Mesenchymal stem cell (in vitro differentiated cells and primary cell): ENCODE data around the gene STON1. TPM values are rescaled to one million over a fixed set of nuclear protein-coding genes. Genes with fewer than 3 reads are reported as not detected.

Experiments used
- DNase-seq: peaks from one replicate; pipeline ENCODE4 v3.0.0-alpha.2; 2013
- H2AFZ ChIP-seq: one replicate; pipeline ENCODE4 v1.6.1; 2013; ENCODE audit warnings: low read depth, mild to moderate bottlenecking, control low read depth, inconsistent platforms, low read length, moderate library complexity
- H2AK5ac ChIP-seq: 2 replicates; pipeline ENCODE4 v1.6.1; 2013; ENCODE audit warnings: low read length, moderate library complexity, mild to moderate bottlenecking, inconsistent platforms; ENCODE audit not compliant: severe bottlenecking
- H2BK120ac ChIP-seq: one replicate; pipeline ENCODE4 v1.6.1; 2013; ENCODE audit warnings: low read depth, mild to moderate bottlenecking, inconsistent platforms, low read length, moderate library complexity
- H2BK12ac ChIP-seq, 2 experiments: one replicate each; pipeline ENCODE4 v1.6.1; 2013; ENCODE audit warnings: inconsistent platforms in 2 of 2, low read length in 2 of 2, mild to moderate bottlenecking in 2 of 2, moderate library complexity in 2 of 2, control low read depth in 1 of 2
- H2BK15ac ChIP-seq: one replicate; pipeline ENCODE4 v1.6.1; 2013; ENCODE audit warnings: mild to moderate bottlenecking, low read depth, inconsistent platforms; ENCODE audit not compliant: poor library complexity, severe bottlenecking
- H2BK5ac ChIP-seq: 2 replicates; pipeline ENCODE4 v1.6.1; 2013; ENCODE audit warnings: low read depth, mild to moderate bottlenecking, low read length, control low read depth, inconsistent platforms; ENCODE audit not compliant: poor library complexity, severe bottlenecking
- H3K14ac ChIP-seq, 2 experiments: one replicate each; pipeline ENCODE4 v1.6.1; 2013; ENCODE audit warnings: inconsistent platforms in 2 of 2, low read length in 2 of 2, control low read depth in 1 of 2, mild to moderate bottlenecking in 1 of 2, moderate library complexity in 1 of 2
- H3K18ac ChIP-seq, 2 experiments: one replicate each; pipeline ENCODE4 v1.6.1; 2013; ENCODE audit warnings: inconsistent platforms in 2 of 2, low read length in 2 of 2, control low read depth in 1 of 2, low read depth in 1 of 2, mild to moderate bottlenecking in 1 of 2
- H3K23ac ChIP-seq, 2 experiments: one replicate each; pipeline ENCODE4 v1.6.1; 2013; ENCODE audit warnings: inconsistent platforms in 2 of 2, low read length in 2 of 2, mild to moderate bottlenecking in 2 of 2, moderate library complexity in 2 of 2, control low read depth in 1 of 2
- H3K27ac ChIP-seq: 2 replicates; pipeline ENCODE4 v1.5.1; 2013; ENCODE audit warnings: mild to moderate bottlenecking, moderate library complexity, low read length, control low read depth, inconsistent platforms; ENCODE audit not compliant: poor library complexity, severe bottlenecking
- H3K27me3 ChIP-seq, 2 experiments: 2 replicates each; pipeline versions ENCODE4 v1.6.1 to v1.7.0; 2013; ENCODE audit warnings: low read length in 2 of 2, mild to moderate bottlenecking in 2 of 2, moderate library complexity in 2 of 2, control low read depth in 1 of 2, inconsistent platforms in 1 of 2; ENCODE audit not compliant: control insufficient read depth in 1 of 2, insufficient read depth in 1 of 2
- H3K36me3 ChIP-seq, 2 experiments: 2 replicates each; pipeline versions ENCODE4 v1.6.1 to v1.7.0; 2013; ENCODE audit warnings: low read length in 2 of 2, control low read depth in 1 of 2, inconsistent platforms in 1 of 2, low read depth in 1 of 2, mild to moderate bottlenecking in 1 of 2; ENCODE audit not compliant: insufficient read depth in 2 of 2, control insufficient read depth in 1 of 2
- H3K4ac ChIP-seq, 2 experiments: one replicate each; pipeline ENCODE4 v1.6.1; 2013; ENCODE audit warnings: inconsistent platforms in 2 of 2, low read length in 2 of 2, mild to moderate bottlenecking in 2 of 2, moderate library complexity in 2 of 2, control low read depth in 1 of 2, low read depth in 1 of 2
- H3K4me1 ChIP-seq: 2 replicates; pipeline ENCODE4 v1.6.1; 2013; ENCODE audit warnings: low read depth, low read length, control low read depth; ENCODE audit not compliant: control insufficient read depth, insufficient read depth
- H3K4me2 ChIP-seq: 2 replicates; pipeline ENCODE4 v1.6.1; 2013; ENCODE audit warnings: low read length, mild to moderate bottlenecking, inconsistent platforms; ENCODE audit not compliant: poor library complexity, severe bottlenecking
- H3K4me3 ChIP-seq, 2 experiments: 2 replicates each; pipeline versions ENCODE4 v1.5.1 to v1.7.0; 2013; ENCODE audit warnings: low read length in 2 of 2, mild to moderate bottlenecking in 2 of 2, control low read depth in 1 of 2, low read depth in 1 of 2; ENCODE audit not compliant: insufficient read depth in 1 of 2
- H3K79me1 ChIP-seq: replicated peaks from 2 replicates; pipeline ENCODE4 v1.6.1; 2013; ENCODE audit warnings: mild to moderate bottlenecking, control low read depth, low read length, inconsistent platforms; ENCODE audit not compliant: poor library complexity, severe bottlenecking
- H3K9ac ChIP-seq: 2 replicates; pipeline ENCODE4 v1.7.0; 2013; ENCODE audit warnings: mild to moderate bottlenecking, low read length, moderate library complexity
- H3K9me3 ChIP-seq: 2 replicates; pipeline ENCODE4 v1.7.0; 2013; ENCODE audit warnings: mild to moderate bottlenecking, low read length; ENCODE audit not compliant: control insufficient read depth
- H4K8ac ChIP-seq: one replicate; pipeline ENCODE4 v1.6.1; 2013; ENCODE audit warnings: inconsistent platforms, mild to moderate bottlenecking, low read length, moderate library complexity
- H4K91ac ChIP-seq: one replicate; pipeline ENCODE4 v1.6.1; 2013; ENCODE audit warnings: mild to moderate bottlenecking, low read length, inconsistent platforms
- WGBS: methylation state at CpG from one replicate; pipeline ENCODE4 v1.1.7; 2013; ENCODE audit warnings: mixed read lengths; 5-methylcytosine and 5-hydroxymethylcytosine counted together
- polyA plus RNA-seq, 2 experiments: library from polyadenylated mRNA; stranded (reverse); fragments of 200-250 nt; gene quantifications; one replicate each; pipeline ENCODE4 v1.2.3, GENCODE V29; 2013

Gene STON1
- polyA plus RNA-seq (2013, experiment 1 of 2), result 11.2 TPM
- polyA plus RNA-seq (2013, experiment 2 of 2), result 11.4 TPM

- Histone ChIP-seq H3K36me3 (peaks cover 0 to 4% of the 10 kb centered on the region in 2 experiments), H3K9me3 (no peaks in the 10 kb centered on the region), H2BK12ac (peak within 1 kb of the TSS; percentile 66 to 92), H3K14ac (peak within 1 kb of the TSS in 1 of 2 experiments; percentile 97), H3K27me3 (no peaks in the 10 kb centered on the region), H2BK5ac (no peak within 1 kb of the TSS), H3K9ac (peak within 1 kb of the TSS; percentile 87), H3K4me3 (peak within 1 kb of the TSS; percentile 78 to 89), H3K79me1 (peaks cover 4% of the 10 kb centered on the region), H2AFZ (peak within 1 kb of the TSS; percentile 73), H2BK15ac (peak within 1 kb of the TSS; percentile 67), H2AK5ac (peak within 1 kb of the TSS; percentile 83), H4K91ac (peak within 1 kb of the TSS; percentile 83), H2BK120ac (peak within 1 kb of the TSS; percentile 87), H3K27ac (peak within 1 kb of the TSS; percentile 76), H3K4ac (peak within 1 kb of the TSS; percentile 35 to 88), H3K18ac (peak within 1 kb of the TSS; percentile 79 to 97), H3K4me2 (peak within 1 kb of the TSS; percentile 98), H3K4me1 (peaks cover 15% of the 10 kb centered on the region), H3K23ac (peak within 1 kb of the TSS in 1 of 2 experiments; percentile 37), H4K8ac (peak within 1 kb of the TSS; percentile 84)
- under 1% methylated on average over 39 of the region's 62 CpGs for WGBS
- peak; percentile 63 for DNase-seq
Observed at GRCh38 chr2:48530033-48530811, at the start of gene STON1. Gene STON1, plus strand, starts transcription at chr2:48530154. Its CDS starts 50,480 bp downstream, at chr2:48580634.

GRCh38 chr2:48480526-48480925 is 49.4 kb upstream of the STON1 start:
- no CpG with 5 or more reads among the region's 3 CpGs for WGBS
- H3K9me3 ChIP-seq, result no peaks in the 10 kb centered on the region
- no peak overlapping the region for H4K91ac ChIP-seq
- H3K36me3 ChIP-seq, result peaks cover 7 to 42% of the 10 kb centered on the region in 2 experiments
- no peak overlapping the region for H2BK12ac ChIP-seq
- H3K4me2 ChIP-seq, result no peak overlapping the region
- H3K18ac ChIP-seq, result no peak overlapping the region
- no peaks in the 10 kb centered on the region for H3K79me1 ChIP-seq
- no peak overlapping the region for H2BK15ac ChIP-seq
- no peak overlapping the region for H2BK120ac ChIP-seq
- no peaks in the 10 kb centered on the region for H3K27me3 ChIP-seq
- H4K8ac ChIP-seq, result no peak overlapping the region
- H2BK5ac ChIP-seq, result no peak overlapping the region
- H3K9ac ChIP-seq, result no peak overlapping the region
- H3K4me1 ChIP-seq, result no peaks in the 10 kb centered on the region
- no peak overlapping the region for H3K23ac ChIP-seq
- H3K14ac ChIP-seq, result no peak overlapping the region
- no peak overlapping the region for H2AFZ ChIP-seq
- no peak overlapping the region for H3K27ac ChIP-seq
- no peak overlapping the region for H2AK5ac ChIP-seq
- H3K4me3 ChIP-seq, result no peak overlapping the region
- H3K4ac ChIP-seq, result no peak overlapping the region
- no peak for DNase-seq

- H2BK120ac ChIP-seq, result no peak overlapping the region
- no peaks in the 10 kb centered on the region for H3K79me1 ChIP-seq
- H3K4me3 ChIP-seq, result no peak overlapping the region
- no peak overlapping the region for H2AFZ ChIP-seq
- H4K8ac ChIP-seq, result no peak overlapping the region
- no peak overlapping the region for H3K27ac ChIP-seq
- no peak for DNase-seq
- H3K4me1 ChIP-seq, result no peaks in the 10 kb centered on the region
- H3K23ac ChIP-seq, result no peak overlapping the region
- H3K18ac ChIP-seq, result no peak overlapping the region
- no peak overlapping the region for H3K4me2 ChIP-seq
- H3K36me3 ChIP-seq, result peaks cover 8 to 54% of the 10 kb centered on the region in 2 experiments
- 91% methylated on average over 1 of the region's 1 CpG for WGBS
- no peaks in the 10 kb centered on the region for H3K9me3 ChIP-seq
- H2AK5ac ChIP-seq, result no peak overlapping the region
- no peak overlapping the region for H4K91ac ChIP-seq
- H3K14ac ChIP-seq, result no peak overlapping the region
- no peak overlapping the region for H2BK5ac ChIP-seq
- H3K27me3 ChIP-seq, result no peaks in the 10 kb centered on the region
- H3K4ac ChIP-seq, result no peak overlapping the region
- no peak overlapping the region for H2BK15ac ChIP-seq
- H3K9ac ChIP-seq, result no peak overlapping the region
- H2BK12ac ChIP-seq, result no peak overlapping the region
Observed at GRCh38 chr2:48482313-48482712, 47.6 kb upstream of the STON1 start.

- Histone ChIP-seq H3K4me3 (no peak overlapping the region), H4K91ac (no peak overlapping the region), H2BK12ac (no peak overlapping the region), H2AFZ (no peak overlapping the region), H3K4me2 (no peak overlapping the region), H2BK15ac (no peak overlapping the region), H3K27me3 (no peaks in the 10 kb centered on the region), H3K79me1 (no peaks in the 10 kb centered on the region), H2BK5ac (no peak overlapping the region), H2BK120ac (no peak overlapping the region), H3K4me1 (no peaks in the 10 kb centered on the region), H3K9ac (no peak overlapping the region), H3K27ac (no peak overlapping the region), H3K18ac (no peak overlapping the region), H3K9me3 (no peaks in the 10 kb centered on the region), H2AK5ac (no peak overlapping the region), H3K4ac (no peak overlapping the region), H3K23ac (no peak overlapping the region), H4K8ac (no peak overlapping the region), H3K36me3 (peaks cover 11 to 53% of the 10 kb centered on the region in 2 experiments), H3K14ac (no peak overlapping the region)
- WGBS, result 44% methylated on average over 2 of the region's 5 CpGs
- DNase-seq, result no peak
Observed at GRCh38 chr2:48482769-48483168, 47.2 kb upstream of the STON1 start.
